Measurements from ENCODE around the gene LBHD2. TPM values are rescaled to one million over a fixed set of nuclear protein-coding genes. Genes with fewer than 3 reads are reported as not detected.

Gene LBHD2
- total and polyA plus RNA-seq, 2 donors (not counting 1 experiment from before 2014, with no cell fraction given) = not detected

GRCh38 chr14:103064436-103064835 is 19.6 kb upstream of the LBHD2 start:
- intact Hi-C loops (cut with micrococcal nuclease) = no loop called here
- Histone ChIP-seq H4K20me1 (ENCODE audit: control insufficient read depth, insufficient read depth, low read length, poor library complexity, severe bottlenecking) (no peaks in the 10 kb centered on the region), H3K4me1 (ENCODE audit: control insufficient read depth in 2 of 2, insufficient read depth in 2 of 2, low read length in 2 of 2) (no peaks in the 10 kb centered on the region), H3K9me3 (ENCODE audit: control extremely low read depth in 1 of 3, control insufficient read depth in 2 of 3, insufficient read depth in 1 of 3, low read length in 2 of 3) (peaks cover 0 to 4% (median 0%) of the 10 kb centered on the region in 3 donors), H3K27me3 (replicated peaks in 1 of 4; ENCODE audit: control extremely low read depth in 1 of 4, control insufficient read depth in 3 of 4, insufficient read depth in 4 of 4, low read length in 3 of 4) (peaks cover 0 to 4% (median 0%) of the 10 kb centered on the region in 4 experiments), H3K4me3 (ENCODE audit: control extremely low read depth in 1 of 5, extremely low read depth in 1 of 5, insufficient read depth in 1 of 5, low read depth in 2 of 5, low read length in 4 of 5) (no peak overlapping the region), H3K36me3 (replicated peaks in 1 of 2; ENCODE audit: control extremely low read depth in 1 of 2, control insufficient read depth in 1 of 2, extremely low read depth in 1 of 2, insufficient read depth in 2 of 2, low read length in 1 of 2) (no peaks in the 10 kb centered on the region), H3K27ac (ENCODE audit: low read length in 2 of 2) (no peak overlapping the region), H3K4me2 (replicated peaks; ENCODE audit: low read depth, low read length, poor library complexity, severe bottlenecking) (no peak overlapping the region), H2AFZ (ENCODE audit: insufficient read depth, low read depth, low read length, poor library complexity, severe bottlenecking) (no peak overlapping the region), H3K79me2 (ENCODE audit: control insufficient read depth, insufficient read depth, low read length) (no peaks in the 10 kb centered on the region), H3K9ac (ENCODE audit: low read length) (no peak overlapping the region)
- Mint-ChIP-seq H3K4me1 (no peaks in the 10 kb centered on the region), H3K27me3 (no peaks in the 10 kb centered on the region), H3K27ac (no peak overlapping the region), H3K9me3 (ENCODE audit: insufficient read depth) (no peaks in the 10 kb centered on the region), H3K4me3 (no peak overlapping the region)
- ATAC-seq (ENCODE audit: low read depth) = no peak
- no peak for DNase-seq
- TF ChIP-seq EZH2 (IDR thresholded peaks at IDR 0.05; ENCODE audit: borderline replicate concordance, insufficient read depth, low read depth, low read length, poor library complexity, severe bottlenecking) = no peak
- TF ChIP-seq CTCF (IDR thresholded peaks at IDR 0.05) = no peak
- WGBS (ENCODE audit: insufficient coverage) = 60% methylated on average over 1 of the region's 4 CpGs
- POLR2A ChIA-PET = no interaction called here
- CTCF ChIA-PET = no interaction called here

- Histone ChIP-seq H3K27ac (ENCODE audit: low read length in 2 of 2) (no peak overlapping the region), H3K79me2 (ENCODE audit: control insufficient read depth, insufficient read depth, low read length) (no peaks in the 10 kb centered on the region), H3K4me3 (ENCODE audit: control extremely low read depth in 1 of 5, extremely low read depth in 1 of 5, insufficient read depth in 1 of 5, low read depth in 2 of 5, low read length in 4 of 5) (no peak overlapping the region), H4K20me1 (ENCODE audit: control insufficient read depth, insufficient read depth, low read length, poor library complexity, severe bottlenecking) (no peaks in the 10 kb centered on the region), H3K4me1 (ENCODE audit: control insufficient read depth in 2 of 2, insufficient read depth in 2 of 2, low read length in 2 of 2) (no peaks in the 10 kb centered on the region), H3K9ac (ENCODE audit: low read length) (no peak overlapping the region), H3K36me3 (replicated peaks in 1 of 2; ENCODE audit: control extremely low read depth in 1 of 2, control insufficient read depth in 1 of 2, extremely low read depth in 1 of 2, insufficient read depth in 2 of 2, low read length in 1 of 2) (no peaks in the 10 kb centered on the region), H3K27me3 (replicated peaks in 1 of 4; ENCODE audit: control extremely low read depth in 1 of 4, control insufficient read depth in 3 of 4, insufficient read depth in 4 of 4, low read length in 3 of 4) (peaks cover 0 to 4% (median 0%) of the 10 kb centered on the region in 4 experiments), H3K9me3 (ENCODE audit: control extremely low read depth in 1 of 3, control insufficient read depth in 2 of 3, insufficient read depth in 1 of 3, low read length in 2 of 3) (peaks cover 0 to 4% (median 0%) of the 10 kb centered on the region in 3 donors), H2AFZ (ENCODE audit: insufficient read depth, low read depth, low read length, poor library complexity, severe bottlenecking) (no peak overlapping the region), H3K4me2 (replicated peaks; ENCODE audit: low read depth, low read length, poor library complexity, severe bottlenecking) (no peak overlapping the region)
- no peak overlapping the region for H3K4me3 Mint-ChIP-seq
- POLR2A ChIA-PET = no interaction called here
- H3K4me1 Mint-ChIP-seq = no peaks in the 10 kb centered on the region
- intact Hi-C loops (cut with micrococcal nuclease) = no loop called here
- no peaks in the 10 kb centered on the region for H3K9me3 Mint-ChIP-seq (ENCODE audit: insufficient read depth)
- WGBS (ENCODE audit: insufficient coverage) = 100% methylated on average over 4 of the region's 12 CpGs
- TF ChIP-seq EZH2 (IDR thresholded peaks at IDR 0.05; ENCODE audit: borderline replicate concordance, insufficient read depth, low read depth, low read length, poor library complexity, severe bottlenecking) (no peak), CTCF (IDR thresholded peaks at IDR 0.05) (no peak)
- DNase-seq (no peak), ATAC-seq (ENCODE audit: low read depth) (no peak)
- peaks cover 3% of the 10 kb centered on the region for H3K27me3 Mint-ChIP-seq
- no peak overlapping the region for H3K27ac Mint-ChIP-seq
- CTCF ChIA-PET = no interaction called here
Observed at GRCh38 chr14:103064978-103065377, 19.0 kb upstream of the LBHD2 start.
